ENCODE data around the gene C2orf78.

DNA sequence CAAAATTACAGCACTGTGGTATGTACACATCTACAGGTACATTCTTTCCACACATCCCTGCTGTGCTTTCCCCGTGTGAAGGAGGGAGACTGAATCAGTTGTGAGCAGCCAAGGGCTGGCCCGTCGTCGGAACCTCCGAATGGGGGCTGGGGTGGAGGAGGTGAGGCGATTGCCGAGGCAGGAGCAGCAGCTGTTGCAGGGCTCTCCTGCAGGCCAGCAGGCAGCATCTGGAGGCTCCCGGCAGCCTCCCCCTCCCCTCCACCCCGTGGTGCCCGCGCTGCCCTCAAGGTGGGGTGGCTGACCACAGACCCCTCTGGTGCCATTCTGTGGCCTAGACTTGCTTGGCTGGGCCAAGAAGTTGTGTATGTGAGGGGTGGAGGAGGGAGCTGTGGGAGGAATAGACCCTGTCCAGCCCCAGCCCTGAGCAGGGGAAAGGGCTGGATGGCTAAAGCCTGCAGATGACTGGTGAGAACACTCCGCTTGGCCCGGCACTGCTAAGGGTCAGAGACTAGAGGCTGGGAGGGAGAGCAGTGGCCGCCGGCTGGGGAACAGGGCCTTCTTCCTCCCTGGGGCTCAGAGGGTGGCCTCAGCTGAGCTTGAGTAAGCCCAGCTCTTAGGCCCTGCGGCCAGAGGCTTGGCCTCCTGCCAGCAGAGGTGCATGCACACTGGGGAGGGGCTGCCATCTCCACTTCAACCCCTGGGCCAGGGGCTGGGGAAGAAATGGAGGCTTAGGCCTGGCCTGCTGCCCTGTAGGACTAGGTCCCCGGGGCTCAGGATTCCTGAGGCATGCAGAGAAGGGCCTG lies 52.4 kb downstream of the C2orf78 start:
- TF ChIP-seq, protein P1, sequence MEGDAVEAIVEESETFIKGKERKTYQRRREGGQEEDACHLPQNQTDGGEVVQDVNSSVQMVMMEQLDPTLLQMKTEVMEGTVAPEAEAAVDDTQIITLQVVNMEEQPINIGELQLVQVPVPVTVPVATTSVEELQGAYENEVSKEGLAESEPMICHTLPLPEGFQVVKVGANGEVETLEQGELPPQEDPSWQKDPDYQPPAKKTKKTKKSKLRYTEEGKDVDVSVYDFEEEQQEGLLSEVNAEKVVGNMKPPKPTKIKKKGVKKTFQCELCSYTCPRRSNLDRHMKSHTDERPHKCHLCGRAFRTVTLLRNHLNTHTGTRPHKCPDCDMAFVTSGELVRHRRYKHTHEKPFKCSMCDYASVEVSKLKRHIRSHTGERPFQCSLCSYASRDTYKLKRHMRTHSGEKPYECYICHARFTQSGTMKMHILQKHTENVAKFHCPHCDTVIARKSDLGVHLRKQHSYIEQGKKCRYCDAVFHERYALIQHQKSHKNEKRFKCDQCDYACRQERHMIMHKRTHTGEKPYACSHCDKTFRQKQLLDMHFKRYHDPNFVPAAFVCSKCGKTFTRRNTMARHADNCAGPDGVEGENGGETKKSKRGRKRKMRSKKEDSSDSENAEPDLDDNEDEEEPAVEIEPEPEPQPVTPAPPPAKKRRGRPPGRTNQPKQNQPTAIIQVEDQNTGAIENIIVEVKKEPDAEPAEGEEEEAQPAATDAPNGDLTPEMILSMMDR (IDR thresholded peaks at IDR 0.05; ENCODE audit: borderline replicate concordance, extremely low read depth, low read length, poor library complexity, severe bottlenecking), result no peak
- no peak for TF ChIP-seq EZH2 (IDR thresholded peaks at IDR 0.05; ENCODE audit: borderline replicate concordance, low read depth, low read length, severe bottlenecking)
